ENCODE measurements around the gene SIPA1L3. TPM values are rescaled to one million over a fixed set of nuclear protein-coding genes. Genes with fewer than 3 reads are reported as not detected.

SIPA1L3 gene
- total RNA-seq, 4 donors from 2014 or later, result 4.1 to 18.7 (median 6.1) TPM

DNA sequence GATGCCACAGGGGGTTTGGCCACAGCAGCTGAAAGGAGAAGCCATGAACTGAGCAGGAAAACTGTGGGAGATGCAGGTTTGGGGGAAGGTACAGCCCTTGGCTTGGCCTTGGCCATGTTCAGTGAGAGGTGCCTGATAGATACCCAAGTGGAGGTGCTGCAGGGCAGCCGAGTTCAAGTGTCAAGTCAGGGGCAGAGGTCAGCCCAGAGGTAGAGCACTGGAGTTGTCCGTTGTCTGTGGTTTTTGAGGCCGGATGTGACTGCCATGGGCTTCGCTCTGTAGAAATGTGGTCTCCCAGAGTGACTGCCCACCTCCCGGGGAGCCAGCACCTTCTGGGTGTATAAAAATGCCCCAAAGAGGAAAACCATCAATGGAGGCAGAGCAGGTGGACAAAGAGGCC is 251.7 kb downstream of the SIPA1L3 start:
- Histone ChIP-seq H3K4me3 (no peak overlapping the region), H3K9me3 (peaks cover 0 to 3% (median 0%) of the 10 kb centered on the region in 3 donors), H3K4me1 (no peaks in the 10 kb centered on the region), H3K27ac (no peak overlapping the region), H3K27me3 (no peaks in the 10 kb centered on the region), H3K36me3 (peaks cover 0 to 19% of the 10 kb centered on the region in 2 donors)
- DNase-seq, result no peak
- intact Hi-C loops (cut with DNase I; ENCODE audit: low total_unique reads) (no loop called here), in situ Hi-C loops (cut with MboI; ENCODE audit: low sequenced_read_pairs in 4 of 4) (no loop called here)
- no peak for ATAC-seq
- TF ChIP-seq, protein P1, sequence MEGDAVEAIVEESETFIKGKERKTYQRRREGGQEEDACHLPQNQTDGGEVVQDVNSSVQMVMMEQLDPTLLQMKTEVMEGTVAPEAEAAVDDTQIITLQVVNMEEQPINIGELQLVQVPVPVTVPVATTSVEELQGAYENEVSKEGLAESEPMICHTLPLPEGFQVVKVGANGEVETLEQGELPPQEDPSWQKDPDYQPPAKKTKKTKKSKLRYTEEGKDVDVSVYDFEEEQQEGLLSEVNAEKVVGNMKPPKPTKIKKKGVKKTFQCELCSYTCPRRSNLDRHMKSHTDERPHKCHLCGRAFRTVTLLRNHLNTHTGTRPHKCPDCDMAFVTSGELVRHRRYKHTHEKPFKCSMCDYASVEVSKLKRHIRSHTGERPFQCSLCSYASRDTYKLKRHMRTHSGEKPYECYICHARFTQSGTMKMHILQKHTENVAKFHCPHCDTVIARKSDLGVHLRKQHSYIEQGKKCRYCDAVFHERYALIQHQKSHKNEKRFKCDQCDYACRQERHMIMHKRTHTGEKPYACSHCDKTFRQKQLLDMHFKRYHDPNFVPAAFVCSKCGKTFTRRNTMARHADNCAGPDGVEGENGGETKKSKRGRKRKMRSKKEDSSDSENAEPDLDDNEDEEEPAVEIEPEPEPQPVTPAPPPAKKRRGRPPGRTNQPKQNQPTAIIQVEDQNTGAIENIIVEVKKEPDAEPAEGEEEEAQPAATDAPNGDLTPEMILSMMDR (IDR thresholded peaks at IDR 0.05 in 4 of 5, conservative IDR thresholded peaks at IDR 0.05 in 1 of 5), result no peak
- no peak for TF ChIP-seq POLR2A (IDR thresholded peaks at IDR 0.05)

DNA sequence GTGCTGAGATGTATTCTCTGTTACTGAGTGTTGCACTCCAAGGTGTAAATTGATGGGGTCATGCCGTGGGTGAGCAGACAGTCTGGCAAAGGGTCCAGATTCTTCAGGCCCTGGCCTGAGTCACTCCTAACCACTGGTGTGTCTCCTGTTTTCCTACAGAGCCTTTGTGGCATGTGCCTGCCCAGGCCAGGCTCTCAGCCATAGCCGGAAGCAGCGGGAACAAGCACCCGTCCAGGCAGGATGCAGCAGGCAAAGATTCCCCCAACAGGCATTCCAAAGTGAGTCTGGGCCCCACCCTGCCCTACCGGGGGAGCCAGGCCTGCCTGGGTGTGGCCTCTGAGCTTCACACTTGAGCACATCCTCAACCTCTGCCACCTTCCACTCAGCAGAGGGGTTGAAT is 255.1 kb downstream of the SIPA1L3 start:
- H3K4me3 ChIP-seq, result no peak overlapping the region
- H3K36me3 ChIP-seq, result peaks cover 0 to 34% of the 10 kb centered on the region in 2 donors
- in situ Hi-C loops (cut with MboI; ENCODE audit: low sequenced_read_pairs in 4 of 4), result no loop called here

DNA sequence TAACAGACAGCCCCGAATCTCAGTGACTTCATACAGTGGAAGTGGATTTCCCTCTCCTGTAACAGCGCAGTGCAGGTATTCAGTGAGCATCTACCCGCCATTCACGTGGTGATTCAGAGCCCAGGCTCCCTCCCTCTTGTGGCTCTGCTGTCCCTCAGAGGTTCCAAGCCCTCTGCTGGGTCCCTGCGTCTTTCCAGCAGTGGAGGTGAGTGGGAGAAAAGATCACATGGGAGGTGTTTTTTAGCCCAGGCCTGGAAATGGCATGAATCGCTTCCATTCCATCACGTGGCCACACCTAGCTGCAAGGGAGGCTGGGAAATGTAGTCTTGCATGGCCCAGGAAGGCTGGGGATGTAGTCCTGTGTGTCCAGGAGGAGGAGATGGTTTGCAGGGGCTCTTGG is 255.6 kb downstream of the SIPA1L3 start:
- Histone ChIP-seq H3K27ac (no peak overlapping the region), H3K36me3 (peaks cover 0 to 34% of the 10 kb centered on the region in 2 donors), H3K27me3 (no peaks in the 10 kb centered on the region), H3K4me1 (no peaks in the 10 kb centered on the region), H3K9me3 (peaks cover 0 to 3% (median 0%) of the 10 kb centered on the region in 3 donors), H3K4me3 (no peak overlapping the region)
- DNase-seq (no peak), ATAC-seq (no peak)
- in situ Hi-C loops (cut with MboI; ENCODE audit: low sequenced_read_pairs in 4 of 4) (no loop called here), intact Hi-C loops (cut with DNase I; ENCODE audit: low total_unique reads) (no loop called here)
- TF ChIP-seq POLR2A (IDR thresholded peaks at IDR 0.05), result no peak
- TF ChIP-seq, protein P1 (IDR thresholded peaks at IDR 0.05 in 4 of 5, conservative IDR thresholded peaks at IDR 0.05 in 1 of 5), result no peak

More for the DNA sequence above, 255.1 kb downstream of the SIPA1L3 start:
- intact Hi-C loops (cut with DNase I; ENCODE audit: low total_unique reads), result no loop called here
- H3K27ac ChIP-seq, result no peak overlapping the region
- no peaks in the 10 kb centered on the region for H3K4me1 ChIP-seq
- ATAC-seq (no peak), DNase-seq (no peak)
- no peaks in the 10 kb centered on the region for H3K27me3 ChIP-seq
- H3K9me3 ChIP-seq, result peaks cover 0 to 3% (median 0%) of the 10 kb centered on the region in 3 donors
- TF ChIP-seq, protein P1 (IDR thresholded peaks at IDR 0.05 in 4 of 5, conservative IDR thresholded peaks at IDR 0.05 in 1 of 5), result no peak
- TF ChIP-seq POLR2A (IDR thresholded peaks at IDR 0.05), result no peak

DNA sequence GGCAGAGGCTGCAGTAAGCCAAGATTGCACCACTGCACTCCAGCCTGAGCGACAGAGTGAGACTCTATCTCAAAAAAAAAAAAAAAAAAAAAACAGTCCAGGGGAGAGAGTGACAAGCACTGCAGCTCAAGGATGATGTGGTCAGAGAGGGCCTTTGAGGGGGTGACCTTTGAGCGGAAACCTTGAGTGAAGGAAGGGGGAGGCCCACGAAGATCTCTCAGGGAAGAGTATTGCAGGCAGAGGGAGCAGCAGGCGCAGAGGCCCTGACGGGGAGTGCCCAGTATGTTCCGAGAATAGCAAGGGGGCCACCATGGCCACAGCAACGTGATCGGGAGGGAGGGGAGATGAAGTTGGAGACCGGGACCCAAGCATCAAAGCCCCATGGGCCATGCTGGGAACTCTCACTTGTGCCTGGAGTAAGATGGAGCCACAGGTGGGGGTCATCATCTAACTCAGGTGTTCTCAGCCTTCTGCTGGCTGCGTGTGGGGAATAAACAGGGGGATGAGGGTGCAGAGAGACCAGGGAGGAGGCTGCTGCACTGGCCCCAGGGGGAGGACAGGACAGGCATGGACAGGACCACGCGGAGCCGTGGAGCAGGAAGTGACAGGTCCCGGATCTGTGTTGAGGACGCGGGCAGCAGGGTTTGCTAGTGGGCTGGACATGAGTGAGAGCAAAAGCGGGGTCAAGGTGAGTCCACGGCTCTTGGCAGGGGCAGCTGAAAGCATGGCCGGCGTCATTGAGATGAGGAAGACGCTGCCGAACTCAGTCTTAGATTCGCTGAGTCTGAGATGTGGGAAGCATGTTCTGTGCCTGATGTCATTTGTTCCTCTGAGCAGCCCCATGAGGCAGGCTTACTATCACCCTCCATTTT is 256.6 kb downstream of the SIPA1L3 start:
- peaks cover 0 to 34% of the 10 kb centered on the region in 2 donors for H3K36me3 ChIP-seq
- in situ Hi-C loops (cut with MboI; ENCODE audit: low sequenced_read_pairs in 4 of 4), result no loop called here
- no peak overlapping the region for H3K27ac ChIP-seq
- no peaks in the 10 kb centered on the region for H3K4me1 ChIP-seq
- no peaks in the 10 kb centered on the region for H3K27me3 ChIP-seq
- H3K4me3 ChIP-seq, result no peak overlapping the region
- TF ChIP-seq POLR2A (IDR thresholded peaks at IDR 0.05), result no peak
- ATAC-seq (no peak), DNase-seq (peak in 1 of 2 donors; percentile 3)
- intact Hi-C loops (cut with DNase I; ENCODE audit: low total_unique reads), result no loop called here
- peaks cover 0 to 3% (median 0%) of the 10 kb centered on the region in 3 donors for H3K9me3 ChIP-seq

DNA sequence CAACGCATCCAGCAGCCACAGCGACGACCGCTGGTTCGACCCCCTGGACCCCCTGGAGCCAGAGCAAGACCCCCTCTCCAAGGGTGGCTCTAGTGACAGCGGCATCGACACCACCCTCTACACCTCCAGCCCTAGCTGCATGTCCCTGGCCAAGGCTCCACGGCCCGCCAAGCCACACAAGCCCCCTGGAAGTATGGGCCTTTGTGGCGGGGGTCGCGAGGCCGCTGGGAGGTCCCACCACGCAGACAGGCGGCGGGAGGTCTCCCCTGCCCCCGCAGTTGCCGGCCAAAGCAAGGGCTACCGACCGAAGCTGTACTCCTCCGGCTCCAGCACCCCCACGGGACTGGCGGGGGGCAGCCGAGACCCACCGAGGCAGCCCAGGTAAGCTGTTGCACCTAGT is 257.5 kb downstream of the SIPA1L3 start:
- intact Hi-C loops (cut with DNase I; ENCODE audit: low total_unique reads) (no loop called here), in situ Hi-C loops (cut with MboI; ENCODE audit: low sequenced_read_pairs in 4 of 4) (no loop called here)
- H3K9me3 ChIP-seq, result peaks cover 0 to 3% (median 0%) of the 10 kb centered on the region in 3 donors
- H3K36me3 ChIP-seq, result peaks cover 0 to 34% of the 10 kb centered on the region in 2 donors
- no peak for DNase-seq
- no peak overlapping the region for H3K27ac ChIP-seq
- ATAC-seq, result no peak
- no peaks in the 10 kb centered on the region for H3K27me3 ChIP-seq
- no peak overlapping the region for H3K4me3 ChIP-seq
- no peaks in the 10 kb centered on the region for H3K4me1 ChIP-seq
- TF ChIP-seq, protein P1 (IDR thresholded peaks at IDR 0.05 in 4 of 5, conservative IDR thresholded peaks at IDR 0.05 in 1 of 5), result no peak
- TF ChIP-seq POLR2A (IDR thresholded peaks at IDR 0.05), result no peak
